Measurements from ENCODE around the gene PDE3B. TPM values are rescaled to one million over a fixed set of nuclear protein-coding genes. Genes with fewer than 3 reads are reported as not detected.
"Not testable (repeated sequence)": the region's sequence is repeated elsewhere in the genome, so short reads cannot be mapped to it uniquely, and the experiment has no call there.

Gene PDE3B
- total RNA-seq, 1 experiment from 2014 or later, result 6.7 TPM

- no peak for TF ChIP-seq REST (IDR thresholded peaks at IDR 0.05; ENCODE audit: low read depth)
- no peak for TF ChIP-seq ELF1 (IDR thresholded peaks at IDR 0.05; ENCODE audit: borderline replicate concordance, low read depth)
- TF ChIP-seq POLR2AphosphoS5 (IDR thresholded peaks at IDR 0.05; ENCODE audit: low read depth, low read length), result no peak
- no peak for TF ChIP-seq POLR2A (IDR thresholded peaks at IDR 0.05; ENCODE audit: borderline replicate concordance, extremely low read depth, insufficient read depth, insufficient read length)
- no peak for TF ChIP-seq CTCF (IDR thresholded peaks at IDR 0.05 in 2 of 3, conservative IDR thresholded peaks at IDR 0.05 in 1 of 3; ENCODE audit: borderline replicate concordance in 1 of 3, insufficient read depth in 1 of 3, low read depth in 2 of 3, low read length in 2 of 3)
Measured at GRCh38 chr11:14774721-14775120, 131.1 kb downstream of the PDE3B start (continued).

GRCh38 chr11:14775897-14776296 is 132.3 kb downstream of the PDE3B start:
- no peak for DNase-seq (ENCODE audit: low read depth, low spot score)
- Histone ChIP-seq H3K9ac (ENCODE audit: low read length) (no peak overlapping the region), H3K27ac (ENCODE audit: low read depth, low read length) (no peak overlapping the region), H3K9me2 (ENCODE audit: insufficient read depth) (no peaks in the 10 kb centered on the region; the same call in 1 of the 2 replicates), H3K4me1 (ENCODE audit: control insufficient read depth in 1 of 2, insufficient read depth in 2 of 2, low read length in 2 of 2) (no peaks in the 10 kb centered on the region), H2AFZ (ENCODE audit: low read depth, low read length, poor library complexity, severe bottlenecking) (no peak overlapping the region), H3K27me3 (ENCODE audit: insufficient read depth, low read length) (no peaks in the 10 kb centered on the region), H3K4me3 (replicated peaks in 1 of 2; ENCODE audit: low read depth in 1 of 2, low read length in 2 of 2) (no peak overlapping the region), H4K20me1 (ENCODE audit: insufficient read depth) (no peaks in the 10 kb centered on the region), H3K9me3 (ENCODE audit: control insufficient read depth in 1 of 2, insufficient read depth in 1 of 2, low read depth in 1 of 2, low read length in 2 of 2) (no peaks in the 10 kb centered on the region), H3K36me3 (ENCODE audit: control insufficient read depth in 1 of 2, insufficient read depth in 2 of 2, low read length in 2 of 2) (no peaks in the 10 kb centered on the region), H3K79me2 (ENCODE audit: insufficient read depth, low read length) (no peaks in the 10 kb centered on the region), H3K4me2 (ENCODE audit: low read length) (no peak overlapping the region)
- no peak for TF ChIP-seq CEBPB (IDR thresholded peaks at IDR 0.05; ENCODE audit: low read depth)
- no peak for TF ChIP-seq CTCF (IDR thresholded peaks at IDR 0.05 in 2 of 3, conservative IDR thresholded peaks at IDR 0.05 in 1 of 3; ENCODE audit: borderline replicate concordance in 1 of 3, insufficient read depth in 1 of 3, low read depth in 2 of 3, low read length in 2 of 3)
- no peak for TF ChIP-seq EZH2phosphoT487 (IDR thresholded peaks at IDR 0.05; ENCODE audit: borderline replicate concordance)
- TF ChIP-seq YY1 (IDR thresholded peaks at IDR 0.05; ENCODE audit: extremely low read depth, insufficient replicate concordance, low read depth, low read length), result no peak
- no peak for TF ChIP-seq SRF (IDR thresholded peaks at IDR 0.05; ENCODE audit: low read depth)
- no peak for TF ChIP-seq TCF7L2 (IDR thresholded peaks at IDR 0.05; ENCODE audit: borderline replicate concordance, extremely low read depth, insufficient read depth, insufficient read length)
- POLR2A ChIA-PET, result no interaction called here
- CTCF ChIA-PET, result no interaction called here
- BruUV-seq (replicated peaks), result no TSS peak
- RAD21 ChIA-PET (ENCODE audit: low non-redundant PET in 1 of 2, low total read pairs in 2 of 2, uncharacterized antibody in 2 of 2, unreplicated experiment in 2 of 2), result no interaction called here
- no peak for ATAC-seq
- intact Hi-C loops (cut with micrococcal nuclease), result no loop called here

GRCh38 chr11:14778460-14778859 is 134.9 kb downstream of the PDE3B start:
- H3K79me2 ChIP-seq (ENCODE audit: insufficient read depth, low read length); POLR2A ChIA-PET; H3K27me3 ChIP-seq (ENCODE audit: insufficient read depth, low read length); H3K9me3 ChIP-seq (ENCODE audit: control insufficient read depth in 1 of 2, insufficient read depth in 1 of 2, low read depth in 1 of 2, low read length in 2 of 2); BruUV-seq (replicated peaks); H3K9me2 ChIP-seq (ENCODE audit: insufficient read depth); H3K36me3 ChIP-seq (ENCODE audit: control insufficient read depth in 1 of 2, insufficient read depth in 2 of 2, low read length in 2 of 2); DNase-seq (ENCODE audit: low read depth, low spot score); H3K4me3 ChIP-seq (replicated peaks in 1 of 2; ENCODE audit: low read depth in 1 of 2, low read length in 2 of 2); H3K4me1 ChIP-seq (ENCODE audit: control insufficient read depth in 1 of 2, insufficient read depth in 2 of 2, low read length in 2 of 2); ATAC-seq; CTCF ChIA-PET; H4K20me1 ChIP-seq (ENCODE audit: insufficient read depth); intact Hi-C loops (cut with micrococcal nuclease); H3K27ac ChIP-seq (ENCODE audit: low read depth, low read length); H3K9ac ChIP-seq (ENCODE audit: low read length); H3K4me2 ChIP-seq (ENCODE audit: low read length); RAD21 ChIA-PET (ENCODE audit: low non-redundant PET in 1 of 2, low total read pairs in 2 of 2, uncharacterized antibody in 2 of 2, unreplicated experiment in 2 of 2); H2AFZ ChIP-seq (ENCODE audit: low read depth, low read length, poor library complexity, severe bottlenecking): not testable (repeated sequence)
